Spinal cord (tissue), 10 donors: Measurements from ENCODE around the gene RREB1. TPM values are rescaled to one million over a fixed set of nuclear protein-coding genes. Genes with fewer than 3 reads are reported as not detected.
"Not testable (repeated sequence)": the region's sequence is repeated elsewhere in the genome, so short reads cannot be mapped to it uniquely, and the experiment has no call there.

Experiments used
- DNase-seq, 6 donors: peaks; one replicate each; pipeline versions ENCODE4 v3.0.0 to v3.0.0-alpha.2; 2013 to 2015; ENCODE audit warnings: low spot score in 6 of 6, low read depth in 4 of 6
- H3K27ac ChIP-seq: one replicate; pipeline ENCODE4 v1.5.1; 2013; ENCODE audit warnings: low read depth, low read length, control low read depth
- H3K27me3 ChIP-seq: one replicate; pipeline ENCODE4 v1.6.1; 2013; ENCODE audit warnings: low read length; ENCODE audit not compliant: control insufficient read depth, insufficient read depth
- H3K36me3 ChIP-seq: one replicate; pipeline ENCODE4 v1.6.1; 2013; ENCODE audit warnings: low read length; ENCODE audit not compliant: control insufficient read depth, insufficient read depth
- H3K4me1 ChIP-seq: one replicate; pipeline ENCODE4 v1.6.1; 2013; ENCODE audit warnings: low read length; ENCODE audit not compliant: control insufficient read depth, insufficient read depth
- H3K4me3 ChIP-seq: one replicate; pipeline ENCODE4 v1.5.1; 2013; ENCODE audit warnings: low read depth, low read length, control low read depth
- H3K9me3 ChIP-seq: one replicate; pipeline ENCODE4 v1.6.1; 2013; ENCODE audit warnings: low read length; ENCODE audit not compliant: control insufficient read depth, insufficient read depth
- WGBS: methylation state at CpG from one replicate; pipeline ENCODE4 v1.1.5; 2013; ENCODE audit warnings: missing lambda C conversion rate; ENCODE audit not compliant: insufficient coverage; 5-methylcytosine and 5-hydroxymethylcytosine counted together
- polyA plus RNA-seq, 2 donors: library from polyadenylated mRNA; unstranded; fragments of 120-200 nt; gene quantifications; one replicate each; pipeline ENCODE4 v1.2.1, GENCODE V29; 2013; ENCODE audit not compliant: insufficient read length in 2 of 2
- total RNA-seq, 2 donors: library from RNA; depleted of rRNA in 1 of 2; stranded (reverse); fragments of 120-200 nt in 1 of 2; fragments of >200 nt in 1 of 2; gene quantifications; one replicate each; pipeline versions ENCODE4 v1.2.3 to v1.2.4, GENCODE V29; 2013 to 2014
- donor health status: healthy.

RREB1 gene
- total and polyA plus RNA-seq, 4 donors: 7.2 to 16.4 (median 10.3) TPM

DNA sequence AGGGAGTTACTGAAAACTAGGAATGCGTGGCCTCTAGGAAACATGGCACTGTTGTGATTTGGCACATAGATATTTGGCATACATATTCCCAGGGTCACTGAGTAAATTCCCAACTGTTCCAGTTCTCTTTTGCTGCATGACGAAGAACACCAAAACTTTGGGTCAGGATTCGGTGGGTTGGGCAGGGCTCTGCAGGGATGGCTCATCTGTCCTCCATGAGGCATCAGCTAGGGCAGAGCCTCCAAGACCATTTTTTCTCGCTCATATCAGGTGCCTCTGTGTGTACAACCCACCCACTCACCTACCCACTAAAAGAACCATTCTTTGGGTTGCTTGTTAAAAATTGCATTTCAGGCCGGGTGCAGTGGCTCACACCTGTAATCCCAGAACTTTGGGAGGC is 148.2 kb downstream of the RREB1 start:
- 97% methylated on average over 3 of the region's 5 CpGs for WGBS
- Histone ChIP-seq H3K36me3 (peaks cover 6% of the 10 kb centered on the region), H3K4me1 (peaks cover 16% of the 10 kb centered on the region), H3K9me3 (peaks cover 4% of the 10 kb centered on the region), H3K4me3 (no peak overlapping the region), H3K27me3 (no peaks in the 10 kb centered on the region), H3K27ac (no peak overlapping the region)
- no peak for DNase-seq

DNA sequence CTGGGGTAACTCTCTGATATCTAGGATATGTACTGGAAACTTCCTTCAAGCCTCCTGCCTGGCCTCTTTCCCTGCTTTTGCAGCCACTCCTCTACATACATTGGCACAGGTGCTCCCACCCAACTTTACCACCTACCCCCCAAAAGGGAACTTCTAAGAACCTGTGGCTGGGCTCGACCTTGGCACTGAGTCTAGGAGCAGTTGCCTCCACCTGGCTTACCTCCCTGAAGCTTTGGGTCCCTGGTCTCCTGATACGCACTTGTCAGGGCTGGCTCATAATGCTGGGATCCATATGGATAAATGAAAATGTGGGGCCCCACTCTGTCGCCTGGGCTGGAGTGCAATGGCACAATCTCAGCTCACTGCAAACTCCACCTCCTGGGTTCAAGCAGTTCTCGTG is 149.0 kb downstream of the RREB1 start:
- H3K27me3 ChIP-seq: no peaks in the 10 kb centered on the region
- peaks cover 25% of the 10 kb centered on the region for H3K4me1 ChIP-seq
- H3K36me3 ChIP-seq: peaks cover 5% of the 10 kb centered on the region
- no peak overlapping the region for H3K4me3 ChIP-seq
- no peak overlapping the region for H3K27ac ChIP-seq
- WGBS: 100% methylated on average over 2 of the region's 4 CpGs
- DNase-seq: no peak
- peaks cover 4% of the 10 kb centered on the region for H3K9me3 ChIP-seq

DNA sequence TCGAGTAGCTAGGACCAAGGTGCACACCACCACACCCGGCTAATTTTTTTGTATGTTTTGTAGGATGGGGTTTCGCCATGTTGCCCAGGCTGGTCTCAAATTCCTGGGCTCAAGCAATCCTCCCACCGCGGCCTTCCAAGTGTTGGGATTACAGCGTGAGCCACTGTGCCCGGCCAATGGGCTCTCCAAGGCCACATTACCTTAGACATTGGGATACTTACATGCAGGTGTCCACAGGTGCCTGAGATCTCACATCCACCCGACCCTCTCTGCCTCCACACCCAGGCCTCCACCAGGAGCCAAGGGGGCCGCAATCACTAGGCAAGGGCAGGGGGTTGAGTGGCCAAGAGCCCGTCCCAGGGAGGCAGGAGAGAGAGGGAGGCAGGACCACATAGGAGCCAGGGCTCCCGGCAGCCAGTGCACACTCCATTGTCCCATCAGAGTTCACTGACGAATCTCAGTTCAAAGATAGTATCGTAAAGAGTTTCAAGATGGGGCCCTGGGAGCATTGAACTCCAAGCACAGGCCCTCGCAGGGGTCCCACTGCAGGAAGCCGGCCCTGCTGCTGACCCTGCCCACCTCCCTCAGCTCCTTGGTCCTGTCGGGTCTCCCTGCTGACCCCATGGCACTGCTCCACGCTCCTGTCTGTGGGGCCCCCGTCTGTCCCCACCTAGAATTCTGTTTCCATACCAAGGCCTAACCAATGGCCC is 149.9 kb downstream of the RREB1 start:
- Histone ChIP-seq H3K9me3 (peaks cover 4% of the 10 kb centered on the region), H3K27ac (no peak overlapping the region), H3K27me3 (no peaks in the 10 kb centered on the region), H3K4me3 (no peak overlapping the region), H3K36me3 (no peaks in the 10 kb centered on the region), H3K4me1 (peaks cover 25% of the 10 kb centered on the region)
- WGBS: 96% methylated on average over 15 of the region's 18 CpGs
- no peak for DNase-seq

DNA sequence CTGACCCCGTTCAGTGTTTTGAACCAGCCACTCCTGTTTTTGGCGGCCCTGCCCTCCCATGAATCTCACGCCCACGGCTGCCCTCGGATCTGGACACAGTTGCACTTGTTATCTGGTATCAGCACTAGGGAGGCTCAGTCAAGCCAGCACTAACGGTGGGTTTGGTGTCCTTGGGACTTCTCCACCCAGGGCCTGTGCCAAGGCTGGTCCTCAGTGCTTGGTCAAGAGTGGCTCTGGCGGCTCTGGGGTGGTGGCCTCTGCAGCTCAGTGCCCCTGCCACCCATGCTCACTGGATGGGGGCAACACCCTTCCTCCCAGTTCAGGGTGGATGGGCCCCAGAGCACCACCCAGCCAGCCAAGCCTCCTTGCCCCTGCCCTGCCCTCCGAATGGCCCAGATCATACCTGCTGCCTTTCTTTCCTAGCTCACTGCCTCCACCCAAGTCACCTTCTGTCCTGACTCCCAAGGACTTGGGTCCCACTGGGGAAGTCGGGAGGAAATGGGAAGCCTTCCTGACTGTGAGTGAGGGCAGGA is 150.5 kb downstream of the RREB1 start:
- no peaks in the 10 kb centered on the region for H3K36me3 ChIP-seq
- H3K4me3 ChIP-seq: no peak overlapping the region
- H3K27me3 ChIP-seq: no peaks in the 10 kb centered on the region
- no peak for DNase-seq
- H3K27ac ChIP-seq: no peak overlapping the region
- 90% methylated on average over 9 of the region's 9 CpGs for WGBS
- peaks cover 4% of the 10 kb centered on the region for H3K9me3 ChIP-seq
- H3K4me1 ChIP-seq: peaks cover 25% of the 10 kb centered on the region

DNA sequence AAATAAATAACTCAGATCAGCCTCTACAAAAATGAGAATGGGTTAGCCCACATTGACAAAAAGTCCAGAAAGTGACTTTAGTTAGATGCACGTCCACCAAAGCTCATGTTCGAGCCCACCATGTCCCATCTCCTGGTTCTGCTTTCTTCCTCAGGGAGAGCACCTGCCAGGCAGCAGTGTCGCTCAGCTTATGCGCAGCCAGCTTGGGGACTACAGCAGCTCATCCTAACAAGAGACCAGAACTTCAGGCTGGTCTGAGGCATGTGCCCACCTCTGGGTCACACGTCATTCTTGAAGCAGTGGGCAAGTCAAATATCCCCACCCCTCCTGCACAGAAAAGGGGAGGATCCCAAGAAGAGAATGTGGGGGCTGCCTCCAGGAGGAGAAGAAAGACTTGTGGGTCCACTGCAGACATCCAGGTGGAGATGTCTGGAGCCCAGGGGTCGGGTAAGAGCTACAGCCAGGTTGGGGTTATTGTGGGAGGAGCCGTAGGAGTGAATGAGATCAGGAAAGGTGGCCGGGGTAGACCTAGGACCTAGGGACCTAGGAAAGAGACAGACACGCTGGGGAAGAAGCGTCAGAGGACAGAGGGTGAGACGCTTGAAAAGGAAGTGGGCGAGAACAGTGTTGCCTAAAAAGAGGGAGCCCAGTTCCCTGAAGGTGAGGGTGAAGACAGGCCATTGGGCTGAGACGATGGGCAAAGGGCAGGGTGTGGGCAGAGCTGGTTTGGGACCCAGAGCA is 152.7 kb downstream of the RREB1 start:
- Histone ChIP-seq H3K4me3 (peak overlapping the region; percentile 77), H3K27me3 (no peaks in the 10 kb centered on the region), H3K9me3 (peaks cover 4% of the 10 kb centered on the region), H3K4me1 (peaks cover 25% of the 10 kb centered on the region), H3K36me3 (no peaks in the 10 kb centered on the region), H3K27ac (peak overlapping the region; percentile 50)
- no peak for DNase-seq
- WGBS: 62% methylated on average over 12 of the region's 13 CpGs

DNA sequence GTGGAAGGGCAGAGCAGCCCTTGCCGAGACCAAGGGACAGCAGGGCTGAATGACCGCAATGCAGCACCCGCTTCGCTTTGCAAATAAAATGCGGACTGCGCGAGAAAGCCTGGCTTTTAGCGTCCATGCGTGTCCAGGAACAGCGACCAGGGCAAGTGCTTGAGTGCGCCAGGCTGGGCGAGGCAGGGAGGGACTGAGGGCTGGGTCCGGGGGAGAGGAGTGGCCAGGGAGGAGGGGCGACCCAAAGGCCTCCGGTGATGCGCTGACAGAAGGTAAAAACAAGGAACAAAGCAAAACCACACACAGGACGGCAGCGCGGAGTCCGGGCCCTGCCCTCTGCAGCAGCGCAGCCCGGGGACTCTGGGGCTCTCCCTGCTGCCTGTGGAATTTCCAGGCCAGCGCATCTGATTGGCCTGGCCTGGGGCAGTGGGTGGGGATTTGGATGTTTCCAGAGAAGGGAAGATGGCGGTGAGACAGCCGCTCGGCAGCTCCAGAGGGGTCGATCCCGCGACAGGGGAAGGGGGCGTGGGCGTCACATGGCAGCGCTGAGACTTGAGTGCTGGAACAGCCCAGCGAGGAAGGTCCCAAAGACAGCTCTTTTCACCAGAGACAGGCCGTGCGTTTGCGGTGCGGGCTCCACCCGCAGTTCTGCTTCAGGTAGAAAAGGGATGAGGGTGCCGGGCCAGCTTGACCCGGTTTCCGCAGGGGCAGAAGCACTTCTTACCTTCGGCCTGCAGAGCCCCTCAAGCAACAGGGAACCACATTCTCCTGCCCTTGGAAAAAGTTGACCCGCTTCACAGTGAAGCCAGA is 153.5 kb downstream of the RREB1 start:
- no peaks in the 10 kb centered on the region for H3K36me3 ChIP-seq
- 2% methylated on average over 43 of the region's 43 CpGs for WGBS
- no peaks in the 10 kb centered on the region for H3K27me3 ChIP-seq
- H3K27ac ChIP-seq: peak overlapping the region; percentile 50
- peaks cover 25% of the 10 kb centered on the region for H3K4me1 ChIP-seq
- peak overlapping the region; percentile 77 for H3K4me3 ChIP-seq
- no peaks in the 10 kb centered on the region for H3K9me3 ChIP-seq
- peak; percentile 67 to 96 (median 73) for DNase-seq

DNA sequence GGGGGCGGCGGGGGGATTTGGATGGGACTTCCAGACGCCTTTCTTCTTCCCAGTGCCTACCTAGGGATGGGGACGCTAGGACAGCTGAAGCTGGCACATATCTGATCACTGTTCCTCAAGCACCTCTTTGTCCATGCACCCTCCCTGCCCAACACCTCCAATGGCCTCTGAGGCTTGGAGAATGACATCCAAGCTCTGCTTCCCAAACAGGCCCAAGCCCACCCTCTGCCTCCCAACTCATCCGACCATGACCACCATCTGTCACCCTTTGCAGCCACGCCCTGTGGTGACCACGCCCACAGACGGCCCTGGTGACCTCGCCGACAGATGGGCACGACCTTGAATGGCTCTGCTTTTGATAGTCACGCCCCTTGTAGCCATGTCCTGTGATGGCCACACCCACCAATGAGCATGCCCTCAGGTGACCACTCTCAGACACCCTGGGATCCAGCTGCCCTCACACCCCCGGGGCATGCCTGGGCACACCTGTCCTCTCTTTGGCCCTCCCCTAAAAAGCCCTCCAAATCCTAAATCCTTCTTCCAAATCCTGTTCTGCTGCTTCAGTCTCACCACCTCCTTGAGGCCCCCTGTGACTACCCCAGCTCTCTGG is 154.2 kb downstream of the RREB1 start:
- 51% methylated on average over 13 of the region's 13 CpGs for WGBS
- Histone ChIP-seq H3K4me3 (peak overlapping the region; percentile 77), H3K27me3 (no peaks in the 10 kb centered on the region), H3K9me3 (no peaks in the 10 kb centered on the region), H3K36me3 (no peaks in the 10 kb centered on the region), H3K27ac (peak overlapping the region; percentile 50), H3K4me1 (peaks cover 25% of the 10 kb centered on the region)
- DNase-seq: no peak

DNA sequence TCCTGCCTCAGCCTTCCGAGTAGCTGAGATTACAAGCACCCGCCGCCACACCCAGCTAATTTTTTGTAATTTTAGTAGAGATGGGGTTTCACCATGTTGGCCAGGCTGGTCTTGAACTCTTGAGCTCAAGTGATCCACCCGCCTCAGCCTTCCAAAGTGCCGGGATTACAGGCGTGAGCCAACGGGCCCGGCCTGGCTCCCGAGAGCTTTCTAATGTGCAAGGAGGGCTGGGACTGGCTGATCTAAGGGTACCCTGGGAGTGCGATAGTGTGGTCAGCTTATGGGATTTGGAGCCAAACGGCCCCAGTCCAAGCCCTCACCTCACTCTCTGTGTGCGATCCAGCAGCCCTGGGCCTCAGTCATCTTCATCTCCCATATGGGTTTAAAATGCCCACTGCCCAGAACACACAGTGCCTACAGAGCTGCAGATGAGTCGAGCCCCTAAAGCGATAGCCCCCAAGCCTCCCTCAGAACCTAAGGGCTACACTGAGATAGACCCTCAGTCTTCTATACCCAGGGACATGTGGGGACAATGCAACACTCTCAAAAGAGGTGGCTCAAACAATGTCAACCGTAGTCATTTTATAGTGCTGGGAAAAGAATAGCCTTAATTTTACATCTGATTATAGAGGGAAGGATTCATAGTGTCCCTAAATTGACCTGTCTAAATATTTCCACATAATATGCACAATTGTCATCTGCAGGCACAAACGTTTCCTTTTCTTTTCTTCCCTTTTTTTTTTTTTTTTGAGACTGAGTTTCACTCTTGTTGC is 155.2 kb downstream of the RREB1 start:
- Histone ChIP-seq H3K36me3 (no peaks in the 10 kb centered on the region), H3K27ac (no peak overlapping the region), H3K9me3 (no peaks in the 10 kb centered on the region), H3K27me3 (no peaks in the 10 kb centered on the region), H3K4me1 (peaks cover 30% of the 10 kb centered on the region), H3K4me3 (no peak overlapping the region)
- WGBS: 95% methylated on average over 8 of the region's 16 CpGs
- no peak for DNase-seq

DNA sequence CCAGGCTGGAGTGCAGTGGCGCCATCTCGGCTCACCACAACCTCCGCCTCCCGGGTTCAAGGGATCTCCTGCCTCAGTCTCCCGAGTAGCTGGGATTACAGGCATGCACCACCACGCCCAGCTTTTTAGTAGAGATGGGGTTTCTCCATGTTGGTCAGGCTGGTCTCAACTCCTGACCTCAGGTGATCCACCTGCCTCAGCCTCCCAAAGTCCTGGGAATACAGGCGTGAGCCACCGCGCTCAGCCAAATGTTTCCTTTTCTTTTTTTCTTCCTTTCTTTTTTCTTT is 155.7 kb downstream of the RREB1 start:
- not testable (repeated sequence) for H3K27ac ChIP-seq, H3K27me3 ChIP-seq, H3K9me3 ChIP-seq, H3K36me3 ChIP-seq, H3K4me3 ChIP-seq, DNase-seq
- WGBS: 88% methylated on average over 5 of the region's 9 CpGs
- H3K4me1 ChIP-seq: peaks cover 30% of the 10 kb centered on the region
